WERI-Rb-1 (cell line): ENCODE measurements around the gene SPATA2L.

Source experiments
- DNase-seq: peaks from one replicate; pipeline ENCODE4 v3.0.0-alpha.2; 2020
- H3K27ac ChIP-seq: fragments of 250-450 bp; sonication (Bioruptor Pico); 2 replicates; pipeline ENCODE4 v1.5.1; 2020; ENCODE audit warnings: mild to moderate bottlenecking, moderate library complexity
- H3K27me3 ChIP-seq: fragments of 250-450 bp; sonication (Bioruptor Pico); 2 replicates; pipeline ENCODE4 v1.5.1; 2021; ENCODE audit warnings: mild to moderate bottlenecking, low read depth, moderate library complexity; ENCODE audit not compliant: insufficient read depth, severe bottlenecking
- H3K36me3 ChIP-seq: fragments of 250-450 bp; sonication (Bioruptor Pico); 2 replicates; pipeline ENCODE4 v1.5.1; 2020; ENCODE audit warnings: mild to moderate bottlenecking, moderate library complexity
- H3K4me3 ChIP-seq: 2 replicates; pipeline ENCODE4 v1.5.1; 2011; ENCODE audit warnings: low read depth, mild to moderate bottlenecking, control low read depth, low read length
- H3K9me3 ChIP-seq: fragments of 250-450 bp; sonication (Bioruptor Pico); 2 replicates; pipeline ENCODE4 v1.5.1; 2021; ENCODE audit warnings: mild to moderate bottlenecking, moderate library complexity; ENCODE audit not compliant: severe bottlenecking
- TF ChIP-seq, protein P1 (sequence below): IDR thresholded peaks from 2 replicates; pipeline ENCODE4 v1.5.1; 2011; ENCODE audit warnings: low read depth, mild to moderate bottlenecking, control low read depth, inconsistent platforms, low read length

The SPATA2L gene

DNA sequence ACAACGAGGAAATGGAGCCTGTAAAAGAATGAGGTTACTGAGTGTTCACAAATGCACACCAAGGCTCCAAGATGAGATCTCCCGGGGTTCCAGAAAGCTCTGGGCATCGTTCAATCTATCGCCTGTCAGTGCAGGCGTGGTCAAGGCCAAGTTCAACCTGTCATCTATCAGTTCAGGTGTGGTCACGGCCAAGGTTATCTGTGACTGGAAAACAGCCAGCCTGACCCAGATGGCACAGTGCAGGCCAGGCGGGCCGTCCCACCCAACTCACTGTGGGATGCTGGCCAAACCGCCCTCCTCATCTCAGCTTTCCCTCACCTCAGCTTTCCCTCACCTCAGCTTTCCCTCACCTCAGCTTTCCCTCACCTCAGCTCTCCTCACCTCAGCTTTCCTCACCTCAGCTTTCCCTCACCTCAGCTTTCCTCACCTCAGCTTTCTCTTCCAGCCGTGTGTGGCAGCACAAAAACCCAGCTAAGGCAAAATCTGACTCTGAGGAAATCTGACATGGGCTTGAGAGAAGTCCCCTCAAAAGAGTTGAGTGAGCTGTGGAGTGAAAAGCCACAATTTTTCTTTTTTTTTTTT lies 46.4 kb downstream of the SPATA2L start:
- TF ChIP-seq, protein P1, sequence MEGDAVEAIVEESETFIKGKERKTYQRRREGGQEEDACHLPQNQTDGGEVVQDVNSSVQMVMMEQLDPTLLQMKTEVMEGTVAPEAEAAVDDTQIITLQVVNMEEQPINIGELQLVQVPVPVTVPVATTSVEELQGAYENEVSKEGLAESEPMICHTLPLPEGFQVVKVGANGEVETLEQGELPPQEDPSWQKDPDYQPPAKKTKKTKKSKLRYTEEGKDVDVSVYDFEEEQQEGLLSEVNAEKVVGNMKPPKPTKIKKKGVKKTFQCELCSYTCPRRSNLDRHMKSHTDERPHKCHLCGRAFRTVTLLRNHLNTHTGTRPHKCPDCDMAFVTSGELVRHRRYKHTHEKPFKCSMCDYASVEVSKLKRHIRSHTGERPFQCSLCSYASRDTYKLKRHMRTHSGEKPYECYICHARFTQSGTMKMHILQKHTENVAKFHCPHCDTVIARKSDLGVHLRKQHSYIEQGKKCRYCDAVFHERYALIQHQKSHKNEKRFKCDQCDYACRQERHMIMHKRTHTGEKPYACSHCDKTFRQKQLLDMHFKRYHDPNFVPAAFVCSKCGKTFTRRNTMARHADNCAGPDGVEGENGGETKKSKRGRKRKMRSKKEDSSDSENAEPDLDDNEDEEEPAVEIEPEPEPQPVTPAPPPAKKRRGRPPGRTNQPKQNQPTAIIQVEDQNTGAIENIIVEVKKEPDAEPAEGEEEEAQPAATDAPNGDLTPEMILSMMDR, result no peak
- Histone ChIP-seq H3K27ac (no peak overlapping the region), H3K36me3 (peaks cover 5% of the 10 kb centered on the region), H3K27me3 (no peaks in the 10 kb centered on the region), H3K4me3 (no peak overlapping the region), H3K9me3 (no peaks in the 10 kb centered on the region)
- no peak for DNase-seq

DNA sequence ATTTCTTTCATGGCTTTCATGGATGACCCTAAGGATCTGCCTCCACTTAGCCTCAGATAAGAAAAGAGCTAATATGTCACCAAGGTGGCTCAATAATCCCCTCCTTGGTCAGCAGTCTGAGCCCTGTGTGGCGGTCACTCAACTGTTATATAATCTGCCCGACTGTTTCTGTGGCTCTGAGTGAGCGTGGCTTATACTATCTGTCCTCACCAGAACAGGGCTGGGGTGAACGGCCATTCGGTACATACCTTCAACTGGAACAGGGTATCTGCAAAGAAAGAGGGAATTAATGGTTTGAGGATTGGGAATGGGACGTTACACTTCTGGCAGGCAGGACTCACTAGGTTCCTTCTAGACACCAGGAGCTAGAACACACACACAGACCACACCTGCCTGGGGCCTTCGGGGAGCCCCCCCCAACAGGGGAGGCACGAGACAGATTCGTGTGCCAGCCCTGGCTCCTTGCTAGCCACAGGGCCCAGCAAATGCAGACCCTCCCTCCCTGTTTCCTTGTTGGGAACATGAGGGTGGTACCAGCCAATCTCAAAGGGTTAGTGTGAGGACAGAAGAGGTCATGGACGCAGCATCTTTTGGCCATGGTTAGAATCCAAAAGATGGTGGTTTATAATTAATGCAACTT lies 47.7 kb downstream of the SPATA2L start:
- H3K9me3 ChIP-seq, result no peaks in the 10 kb centered on the region
- no peaks in the 10 kb centered on the region for H3K36me3 ChIP-seq

DNA sequence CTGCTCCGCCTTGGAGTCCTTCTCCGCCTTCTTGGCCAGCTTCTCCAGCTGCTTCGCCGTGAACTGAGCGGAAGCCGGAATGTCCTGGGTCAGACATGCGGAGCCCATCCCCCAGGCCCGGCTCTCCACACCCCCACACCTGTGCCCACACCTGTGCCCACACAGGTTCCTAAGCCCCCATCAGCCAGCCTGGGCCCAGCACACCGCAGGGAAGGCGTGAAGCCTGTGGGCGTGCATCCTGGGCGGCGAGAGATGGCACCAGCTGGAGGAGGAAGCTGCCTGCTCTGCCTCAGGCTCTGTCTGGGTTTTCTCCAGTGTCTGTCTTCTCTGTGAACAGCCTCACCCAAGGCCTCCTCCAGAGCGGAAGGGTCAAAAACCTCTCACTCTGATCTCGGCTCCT lies 49.9 kb downstream of the SPATA2L start:
- no peaks in the 10 kb centered on the region for H3K36me3 ChIP-seq
- H3K27ac ChIP-seq, result no peak overlapping the region

More for the DNA sequence above, 47.7 kb downstream of the SPATA2L start:
- H3K4me3 ChIP-seq, result no peak overlapping the region
- no peak for DNase-seq
- TF ChIP-seq, protein P1, result no peak
- H3K27ac ChIP-seq, result no peak overlapping the region
- no peaks in the 10 kb centered on the region for H3K27me3 ChIP-seq

DNA sequence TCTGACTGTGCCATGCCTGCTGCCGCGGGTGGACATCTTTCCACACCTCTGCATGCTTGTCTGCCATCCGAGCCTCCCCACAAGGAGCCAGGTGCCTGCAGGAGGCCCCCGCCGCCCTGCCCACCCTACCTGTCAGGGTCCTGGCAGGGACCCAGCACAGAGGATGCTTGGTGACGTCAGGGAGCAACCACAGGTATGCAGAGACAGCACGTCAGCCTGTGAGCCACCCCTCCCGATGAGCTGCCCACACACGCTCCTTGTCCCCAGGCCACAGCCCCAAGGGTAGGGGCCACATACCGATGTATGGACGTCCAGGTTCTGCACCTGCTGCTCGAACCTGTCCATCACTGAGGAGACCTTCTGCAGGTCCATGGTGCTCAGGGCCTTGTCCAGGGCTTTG lies 54.6 kb downstream of the SPATA2L start:
- Histone ChIP-seq H3K9me3 (no peaks in the 10 kb centered on the region), H3K36me3 (no peaks in the 10 kb centered on the region), H3K27me3 (no peaks in the 10 kb centered on the region), H3K27ac (no peak overlapping the region), H3K4me3 (no peak overlapping the region)
- TF ChIP-seq, protein P1, result no peak
- no peak for DNase-seq

More for the DNA sequence above, 49.9 kb downstream of the SPATA2L start:
- TF ChIP-seq, protein P1, result no peak
- H3K4me3 ChIP-seq, result no peak overlapping the region
- no peak for DNase-seq
- no peaks in the 10 kb centered on the region for H3K9me3 ChIP-seq
- H3K27me3 ChIP-seq, result no peaks in the 10 kb centered on the region
